Osteoblast (primary cell): ENCODE results near the gene TMEM208. TPM values are rescaled to one million over a fixed set of nuclear protein-coding genes. Genes with fewer than 3 reads are reported as not detected.

Experiments
- DNase-seq: peaks from one replicate; pipeline ENCODE4 v3.0.0; 2011; ENCODE audit warnings: low spot score, mixed read lengths; ENCODE audit not compliant: insufficient read length; ENCODE audit errors: missing footprints
- H2AFZ ChIP-seq: 2 replicates; pipeline ENCODE4 v1.6.0; 2011; ENCODE audit warnings: mild to moderate bottlenecking, low read length
- H3K27ac ChIP-seq: 2 replicates; pipeline ENCODE4 v1.5.1; 2011; ENCODE audit warnings: mild to moderate bottlenecking, low read depth, low read length, moderate library complexity
- H3K27me3 ChIP-seq: 2 replicates; pipeline ENCODE4 v1.6.0; 2012; ENCODE audit warnings: mild to moderate bottlenecking, control low read depth, inconsistent platforms, low read length, moderate library complexity; ENCODE audit not compliant: insufficient read depth
- H3K36me3 ChIP-seq: 2 replicates; pipeline ENCODE4 v1.5.1; 2011; ENCODE audit warnings: mild to moderate bottlenecking, low read length, control low read depth, moderate library complexity; ENCODE audit not compliant: insufficient read depth
- H3K4me1 ChIP-seq: 2 replicates; pipeline ENCODE4 v1.5.1; 2011; ENCODE audit warnings: mild to moderate bottlenecking, low read length, control low read depth, moderate library complexity; ENCODE audit not compliant: insufficient read depth
- H3K4me2 ChIP-seq: 2 replicates; pipeline ENCODE4 v1.6.0; 2011; ENCODE audit warnings: mild to moderate bottlenecking, low read length; ENCODE audit not compliant: insufficient read depth
- H3K4me3 ChIP-seq: fragments of 200-600 bp; sonication (generic); 3 replicates; pipeline ENCODE4 v1.5.1; 2012; ENCODE audit warnings: mild to moderate bottlenecking, low read length, inconsistent platforms; ENCODE audit not compliant: insufficient read depth
- H3K79me2 ChIP-seq: 2 replicates; pipeline ENCODE4 v1.6.0; 2012; ENCODE audit warnings: mild to moderate bottlenecking, low read length, control low read depth, inconsistent platforms; ENCODE audit not compliant: insufficient read depth
- H3K9me3 ChIP-seq: 2 replicates; pipeline ENCODE4 v1.5.1; 2011; ENCODE audit warnings: low read depth, low read length, control low read depth
- H4K20me1 ChIP-seq: 2 replicates; pipeline ENCODE4 v1.6.0; 2012; ENCODE audit warnings: mild to moderate bottlenecking, low read length, control low read depth; ENCODE audit not compliant: insufficient read depth
- CTCF ChIP-seq: IDR thresholded peaks from 2 replicates; pipeline ENCODE4 v1.5.1; 2011; ENCODE audit warnings: mild to moderate bottlenecking, low read depth, low read length, moderate library complexity; ENCODE audit errors: extremely low read depth
- total RNA-seq: library from RNA; depleted of rRNA; stranded (reverse); fragments of >200 nt; gene quantifications from 2 replicates; pipeline ENCODE4 v1.2.3, GENCODE V29; 2012

TMEM208 gene
- total RNA-seq, 1 donor: 25.3 TPM

GRCh38 chr16:67195676-67196075, 31.3 kb upstream of the TMEM208 start:
- H4K20me1 ChIP-seq: peaks cover 46% of the 10 kb centered on the region
- peaks cover 42% of the 10 kb centered on the region for H3K79me2 ChIP-seq
- DNase-seq: peak; percentile 67
- no peak overlapping the region for H3K4me3 ChIP-seq
- no peak overlapping the region for H2AFZ ChIP-seq
- H3K27ac ChIP-seq: no peak overlapping the region
- H3K36me3 ChIP-seq: peaks cover 49% of the 10 kb centered on the region
- peaks cover 27% of the 10 kb centered on the region for H3K4me1 ChIP-seq
- H3K27me3 ChIP-seq: no peaks in the 10 kb centered on the region
- no peaks in the 10 kb centered on the region for H3K9me3 ChIP-seq
- no peak overlapping the region for H3K4me2 ChIP-seq
- TF ChIP-seq CTCF: no peak

DNA sequence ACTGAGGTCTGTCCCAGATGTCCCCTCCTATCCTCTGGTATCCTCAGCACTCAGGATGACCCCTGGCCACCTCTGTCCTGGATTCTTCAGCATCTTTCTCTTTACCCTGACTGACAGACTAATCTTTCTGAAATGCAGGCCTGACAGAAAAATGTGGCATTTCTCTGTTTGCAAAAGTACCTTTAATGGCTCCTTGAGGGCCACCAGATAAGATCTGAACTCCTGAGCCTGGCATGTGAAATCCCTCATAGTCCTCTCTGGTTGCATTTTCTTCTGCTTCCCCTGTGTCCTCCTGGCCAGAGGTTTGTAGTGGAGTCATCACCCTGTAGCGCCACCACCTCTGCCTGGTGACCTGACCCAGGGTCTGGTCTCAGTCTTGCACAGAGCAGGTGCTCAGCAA, 30.0 kb upstream of the TMEM208 start:
- no peak overlapping the region for H2AFZ ChIP-seq

GRCh38 chr16:67197704-67198103, 29.2 kb upstream of the TMEM208 start:
- Histone ChIP-seq H3K4me2 (no peak overlapping the region), H3K4me3 (no peak overlapping the region), H3K9me3 (no peaks in the 10 kb centered on the region), H3K36me3 (peaks cover 52% of the 10 kb centered on the region), H3K4me1 (peaks cover 14% of the 10 kb centered on the region), H4K20me1 (peaks cover 43% of the 10 kb centered on the region), H3K27me3 (no peaks in the 10 kb centered on the region), H3K27ac (no peak overlapping the region), H2AFZ (no peak overlapping the region), H3K79me2 (peaks cover 35% of the 10 kb centered on the region)
- no peak for DNase-seq
- no peak for TF ChIP-seq CTCF

More for the DNA sequence above, 30.0 kb upstream of the TMEM208 start:
- Histone ChIP-seq H4K20me1 (peaks cover 46% of the 10 kb centered on the region), H3K36me3 (peaks cover 49% of the 10 kb centered on the region), H3K4me3 (no peak overlapping the region), H3K27ac (no peak overlapping the region), H3K27me3 (no peaks in the 10 kb centered on the region), H3K9me3 (no peaks in the 10 kb centered on the region), H3K4me2 (no peak overlapping the region), H3K4me1 (peaks cover 17% of the 10 kb centered on the region), H3K79me2 (peaks cover 42% of the 10 kb centered on the region)
- no peak for DNase-seq
- no peak for TF ChIP-seq CTCF

- DNase-seq: peak; percentile 99
Observed at GRCh38 chr16:67198238-67198734, 28.6 kb upstream of the TMEM208 start.

More at GRCh38 chr16:67198238-67198734, 28.6 kb upstream of the TMEM208 start:
- no peak overlapping the region for H2AFZ ChIP-seq
- H3K79me2 ChIP-seq: peaks cover 30% of the 10 kb centered on the region
- H3K4me2 ChIP-seq: no peak overlapping the region
- H3K27ac ChIP-seq: no peak overlapping the region
- H4K20me1 ChIP-seq: peaks cover 37% of the 10 kb centered on the region
- peak; percentile 83 for TF ChIP-seq CTCF
- H3K4me1 ChIP-seq: peaks cover 8% of the 10 kb centered on the region
- H3K4me3 ChIP-seq: no peak overlapping the region
- peaks cover 54% of the 10 kb centered on the region for H3K36me3 ChIP-seq
- no peaks in the 10 kb centered on the region for H3K27me3 ChIP-seq
- H3K9me3 ChIP-seq: no peaks in the 10 kb centered on the region
